Left colon (tissue), 2 donors: ENCODE measurements around the gene IFIT2. TPM values are rescaled to one million over a fixed set of nuclear protein-coding genes. Genes with fewer than 3 reads are reported as not detected.
A peak's percentile ranks its signal among the peaks of the same experiment; 100 is the strongest.
"Not testable (repeated sequence)": the region's sequence is repeated elsewhere in the genome, so short reads cannot be mapped to it uniquely, and the experiment has no call there.

Experiments used
- ATAC-seq: fragments of 200-7000 bp; cut with Tn5 transposase; one replicate; pipeline ENCODE4 v1.9.1; 2020; ENCODE audit warnings: mild to moderate bottlenecking, moderate library complexity
- DNase-seq, 2 donors: peaks; one replicate each; pipeline ENCODE4 v3.0.0-alpha.2; 2020
- intact Hi-C, 2 donors: fragments of 100-400 bp; cut with DNase I in 1 of 2; cut with micrococcal nuclease in 1 of 2; formaldehyde crosslinking; loops; one replicate each; pipeline versions ENCODE4 v1.11.2 to v1.14.0; 2022; cut with DNase I, micrococcal nuclease
- long read RNA-seq: library from polyadenylated mRNA; unstranded; transcript quantifications from one replicate; pipeline ENCODE4 v2.0.0, GENCODE V29; 2021
- total RNA-seq, 2 donors: library from RNA; stranded (reverse); fragmentation: NEBNext Ultra II Directional; extraction: Animal tissue kit (Norgen Biotek cat#: 25700); gene quantifications; one replicate each; pipeline ENCODE4 v1.2.1, GENCODE V29; 2021
- donor health status: DM: no; HTN: no; CAD: no.
- donor health status: DM: yes; HTN: yes; CAD: no.

The IFIT2 gene, protein sequence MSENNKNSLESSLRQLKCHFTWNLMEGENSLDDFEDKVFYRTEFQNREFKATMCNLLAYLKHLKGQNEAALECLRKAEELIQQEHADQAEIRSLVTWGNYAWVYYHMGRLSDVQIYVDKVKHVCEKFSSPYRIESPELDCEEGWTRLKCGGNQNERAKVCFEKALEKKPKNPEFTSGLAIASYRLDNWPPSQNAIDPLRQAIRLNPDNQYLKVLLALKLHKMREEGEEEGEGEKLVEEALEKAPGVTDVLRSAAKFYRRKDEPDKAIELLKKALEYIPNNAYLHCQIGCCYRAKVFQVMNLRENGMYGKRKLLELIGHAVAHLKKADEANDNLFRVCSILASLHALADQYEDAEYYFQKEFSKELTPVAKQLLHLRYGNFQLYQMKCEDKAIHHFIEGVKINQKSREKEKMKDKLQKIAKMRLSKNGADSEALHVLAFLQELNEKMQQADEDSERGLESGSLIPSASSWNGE
- total RNA-seq, result 1 to 10 TPM; 4.3 to 7.1 TPM
- long read RNA-seq, transcript IFIT2-201 (2 exons, 3,489 nt), result major isoform, 50 of 51 reads
- long read RNA-seq, partial matches to known transcripts, result 0 of 51 reads
- long read RNA-seq, other reads (novel, unspliced or antisense), result 1 of 51 reads

DNA sequence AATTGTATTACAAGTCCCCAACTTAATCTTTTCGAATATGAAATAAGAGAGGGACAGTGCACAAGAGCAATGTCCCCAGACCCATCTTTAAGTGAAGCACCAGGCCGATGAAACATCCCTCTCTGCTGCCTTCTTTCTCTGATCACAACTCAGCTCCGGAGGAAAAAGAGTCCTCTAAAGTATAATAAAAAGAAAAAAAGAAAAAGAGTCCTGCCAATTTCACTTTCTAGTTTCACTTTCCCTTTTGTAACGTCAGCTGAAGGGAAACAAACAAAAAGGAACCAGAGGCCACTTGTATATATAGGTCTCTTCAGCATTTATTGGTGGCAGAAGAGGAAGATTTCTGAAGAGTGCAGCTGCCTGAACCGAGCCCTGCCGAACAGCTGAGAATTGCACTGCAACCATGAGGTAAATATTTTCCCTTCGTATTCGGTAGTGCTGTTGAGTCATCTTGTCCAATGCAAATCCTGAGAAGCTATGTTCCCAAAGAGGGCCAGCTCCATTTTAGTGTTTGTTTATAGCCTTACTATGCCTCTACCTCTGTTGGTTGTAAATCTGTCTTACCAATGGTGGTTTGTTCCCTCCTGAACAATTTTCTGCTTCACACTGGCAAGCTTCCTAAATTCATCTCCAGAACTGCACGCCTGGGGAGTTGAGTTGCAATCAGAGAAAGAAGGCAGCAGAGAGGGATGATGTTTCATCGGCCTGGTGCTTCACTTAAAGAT, at the start of gene IFIT2:
TSS of gene IFIT2 (plus strand) at position 326 of the 725 bp plus-strand sequence. CDS start at position 404, 78 bp downstream.
- ATAC-seq (peak; percentile 86), DNase-seq (peak; percentile 37 to 41)
- intact Hi-C loops, result no loop called here

DNA sequence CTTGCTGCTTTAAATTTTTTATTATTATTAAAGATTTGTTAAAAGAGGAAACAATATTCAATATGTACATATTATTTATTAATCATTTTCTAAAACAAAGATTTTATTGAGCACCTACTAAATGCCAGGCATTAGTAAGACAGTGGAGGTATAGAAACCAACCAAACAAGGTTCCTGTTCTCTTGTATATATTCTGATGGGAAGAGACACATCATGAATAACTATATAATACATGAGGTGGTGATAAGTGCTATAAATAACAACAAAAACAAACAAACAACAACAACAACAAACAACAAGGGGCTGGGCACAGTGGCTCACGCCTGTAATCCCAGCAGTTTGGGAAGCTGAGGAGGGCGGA, 49.6 kb upstream of the IFIT2 start:
- intact Hi-C loops, result no loop called here
- ATAC-seq, result no peak
- DNase-seq, result no peak

DNA sequence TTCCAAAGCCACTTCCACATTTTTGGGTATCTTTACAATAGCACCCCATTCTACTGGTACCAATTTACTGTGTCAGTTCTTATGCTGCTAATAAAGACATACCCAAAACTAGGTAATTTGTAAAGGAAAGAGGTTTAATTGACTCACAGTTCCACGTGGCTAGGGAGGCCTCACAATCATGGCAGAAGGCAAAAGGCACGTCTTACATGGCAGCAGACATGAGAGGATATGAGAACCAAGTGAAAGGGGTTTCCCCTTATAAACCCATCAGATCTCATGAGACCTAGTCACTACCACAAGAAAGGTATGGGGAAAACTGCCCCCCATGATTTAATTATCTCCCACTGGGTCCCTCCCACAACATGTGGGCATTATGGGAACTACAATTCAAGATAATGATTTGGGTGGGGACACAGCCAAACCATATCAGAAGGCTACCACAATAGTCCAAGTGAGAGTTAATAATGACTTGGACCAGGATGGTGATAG, 46.7 kb upstream of the IFIT2 start:
- intact Hi-C loops, ATAC-seq, DNase-seq: not testable (repeated sequence)

DNA sequence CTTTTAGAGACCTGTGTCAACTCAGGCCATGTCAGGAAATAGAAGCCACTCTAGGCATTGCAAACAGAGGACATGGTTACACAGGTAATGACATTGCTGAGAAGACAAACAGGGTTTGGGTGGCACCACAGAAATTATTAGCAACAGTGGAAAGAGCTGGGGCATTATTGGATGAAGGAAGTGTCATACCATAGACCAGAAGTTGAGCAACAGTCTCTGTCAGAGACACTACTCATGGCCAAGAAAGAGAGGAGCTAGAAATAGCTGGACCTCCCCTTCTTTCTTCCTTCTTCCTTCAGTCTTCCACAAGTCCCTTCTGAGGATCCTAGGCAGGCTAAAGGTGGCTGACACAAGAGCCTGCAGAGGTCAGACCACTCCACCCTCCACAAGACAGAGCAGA, 46.1 kb upstream of the IFIT2 start:
- ATAC-seq (no peak), DNase-seq (no peak)
- intact Hi-C loops, result no loop called here

DNA sequence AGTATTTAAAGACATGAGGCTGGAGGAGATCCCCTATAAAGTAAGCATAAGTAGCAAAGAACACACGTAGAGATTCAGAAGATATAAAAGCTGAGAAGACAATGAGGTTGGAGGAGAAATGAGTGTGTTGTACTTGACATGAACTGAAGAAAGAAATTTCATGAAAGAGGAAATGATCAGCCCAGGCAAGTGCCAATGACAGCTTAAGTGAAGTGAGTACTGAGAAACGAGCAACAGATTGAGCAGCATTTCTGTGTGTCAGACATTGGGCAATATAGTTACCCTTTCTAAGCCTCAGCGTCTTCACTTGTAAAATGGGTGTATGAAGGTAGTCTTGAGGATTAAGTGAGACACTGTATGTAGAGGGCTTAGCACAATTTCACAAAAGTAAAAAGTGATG, 45.5 kb upstream of the IFIT2 start:
- DNase-seq (no peak), ATAC-seq (no peak)
- intact Hi-C loops, result no loop called here

DNA sequence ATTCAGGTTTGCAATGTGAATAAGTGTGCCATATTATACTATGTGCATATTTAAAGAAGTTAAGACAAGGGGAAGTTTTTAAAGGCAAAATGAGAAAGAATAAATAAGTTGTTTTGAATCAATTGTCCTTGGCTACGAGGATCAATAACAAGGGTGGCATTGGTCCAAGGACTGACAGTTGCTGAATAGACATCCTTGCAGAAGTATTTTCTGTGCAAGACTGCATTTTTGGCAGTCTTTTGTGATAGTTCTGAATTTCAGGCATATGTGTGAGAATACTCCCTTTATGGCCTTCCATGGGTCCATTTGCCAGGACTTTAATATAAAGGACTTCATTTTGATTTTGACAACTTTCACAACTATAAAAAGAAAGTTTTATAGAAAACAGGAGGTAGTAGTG, 44.9 kb upstream of the IFIT2 start:
- DNase-seq (no peak), ATAC-seq (no peak)
- intact Hi-C loops, result no loop called here

DNA sequence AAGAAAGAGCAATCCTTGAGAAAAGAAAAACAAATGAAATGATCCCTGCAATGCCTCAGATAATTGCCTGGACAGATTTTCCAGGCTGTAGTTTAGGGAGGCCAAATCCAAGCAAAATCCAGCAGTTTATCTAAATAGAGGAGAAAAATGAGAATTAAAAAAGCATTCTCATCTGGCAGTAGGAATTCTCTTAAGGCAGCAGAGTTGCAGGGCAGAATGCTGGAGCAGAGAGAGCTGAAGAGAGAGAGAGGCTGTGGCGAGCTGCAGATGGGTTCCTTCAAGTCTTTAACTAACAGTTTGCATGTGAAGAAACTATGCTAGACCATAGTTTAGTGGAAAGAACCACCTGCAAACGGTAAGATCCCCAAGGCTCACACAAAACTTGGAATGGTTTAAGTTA, 44.3 kb upstream of the IFIT2 start:
- intact Hi-C loops, result no loop called here
- DNase-seq (no peak), ATAC-seq (no peak)

DNA sequence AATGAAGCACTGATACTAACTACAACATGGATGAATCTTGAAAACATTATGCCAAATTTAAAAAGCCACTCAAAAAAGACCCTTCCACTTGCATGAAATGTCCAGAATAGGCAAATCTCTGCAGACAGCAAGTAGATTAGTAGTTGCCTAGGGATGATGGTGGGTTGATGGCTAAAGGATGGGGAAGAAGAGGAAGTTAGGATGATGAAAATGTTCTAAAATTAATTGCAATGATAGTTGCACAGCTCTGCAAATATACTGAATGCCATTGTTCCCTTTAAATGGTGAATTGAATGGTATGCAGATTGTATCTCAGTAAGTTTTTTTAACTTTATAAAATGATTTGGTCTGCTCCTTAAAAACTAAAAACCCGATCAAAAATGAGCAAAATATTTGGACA, 43.0 kb upstream of the IFIT2 start:
- intact Hi-C loops, result no loop called here
- DNase-seq (no peak), ATAC-seq (no peak)

DNA sequence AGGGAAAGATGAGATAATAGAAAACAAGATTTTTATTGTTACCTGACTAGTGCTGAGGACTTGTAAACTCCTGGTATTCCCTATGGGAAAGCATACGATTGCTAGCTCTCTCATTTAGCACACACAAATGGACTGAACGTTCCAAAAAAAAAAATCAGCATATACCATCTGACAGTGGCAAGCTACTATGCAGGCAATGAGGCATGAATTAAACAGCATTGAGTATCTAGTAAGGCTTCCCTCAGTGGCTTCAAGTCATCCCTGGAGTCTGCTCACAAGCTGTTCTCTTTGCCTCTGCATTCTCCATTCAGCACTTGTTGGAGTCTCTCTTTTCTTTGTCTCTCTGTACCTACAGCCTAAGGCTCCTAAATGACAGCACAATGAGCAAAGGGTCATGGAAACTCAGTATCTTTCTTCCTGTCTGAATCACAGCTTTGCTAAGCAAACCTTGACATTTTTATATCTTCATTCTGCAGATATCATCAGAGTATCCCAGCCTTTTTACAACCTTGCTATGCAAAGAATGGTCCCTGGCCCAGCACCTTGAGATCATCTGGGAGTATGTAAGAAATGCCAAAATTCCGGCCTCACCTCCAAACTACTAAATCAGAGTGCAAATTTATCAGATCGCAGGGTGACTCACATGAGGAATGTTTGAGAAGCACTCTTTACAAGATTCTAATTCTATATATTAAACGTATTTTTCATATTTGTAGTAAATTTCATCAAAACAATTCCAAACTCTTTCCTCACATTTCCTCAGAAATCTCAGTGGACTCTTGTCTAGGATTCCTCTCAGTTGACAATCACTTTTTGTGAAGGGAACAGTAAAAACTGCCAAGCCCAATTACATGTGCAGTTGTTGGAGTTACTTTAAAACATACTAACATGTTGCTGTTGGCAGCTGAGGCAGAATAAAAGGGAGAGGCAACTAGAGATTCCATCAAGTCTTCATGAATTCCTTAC, 39.5 kb upstream of the IFIT2 start:
- intact Hi-C loops, result no loop called here
- no peak for DNase-seq
- no peak for ATAC-seq

DNA sequence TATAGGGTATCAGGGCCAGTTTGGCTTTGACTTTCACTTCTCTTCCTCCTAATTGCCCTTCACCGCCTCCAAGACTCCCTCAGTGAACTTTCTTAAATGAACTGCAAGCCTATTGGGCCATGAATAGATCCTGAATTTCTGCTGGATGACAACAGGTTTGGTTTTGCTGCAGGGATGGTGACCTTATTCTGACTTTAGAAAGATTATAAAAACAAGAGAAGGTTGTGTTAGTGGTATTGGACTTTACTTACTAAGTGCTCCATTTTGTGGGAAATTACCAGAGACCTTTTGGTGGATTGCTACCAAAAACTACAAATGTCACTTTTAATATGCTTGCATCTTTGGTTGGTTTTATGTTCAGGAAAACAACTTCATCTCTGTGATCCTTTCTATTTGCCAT, 38.8 kb upstream of the IFIT2 start:
- ATAC-seq (no peak), DNase-seq (no peak)
- intact Hi-C loops, result no loop called here

DNA sequence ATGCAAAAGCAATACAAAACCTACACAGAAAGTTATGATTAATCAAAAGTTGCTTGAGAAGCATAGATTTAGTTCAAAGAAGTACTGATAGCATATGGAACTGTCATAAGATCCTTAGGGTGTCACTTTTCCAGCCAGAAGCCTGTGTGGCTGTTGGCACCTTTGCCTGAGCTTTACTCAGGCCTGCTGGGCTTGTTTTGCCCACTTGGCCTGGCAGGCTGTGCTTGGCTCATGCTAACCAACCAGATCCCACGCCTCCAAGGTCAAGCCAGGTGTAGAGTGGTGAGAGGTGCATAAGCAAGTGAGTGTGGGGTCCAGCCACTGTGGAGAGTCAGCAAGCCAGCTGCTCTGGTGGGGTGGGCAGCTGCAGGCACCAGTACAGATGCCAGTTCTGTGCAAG, 38.3 kb upstream of the IFIT2 start:
- ATAC-seq (no peak), DNase-seq (no peak)
- intact Hi-C loops, result no loop called here

DNA sequence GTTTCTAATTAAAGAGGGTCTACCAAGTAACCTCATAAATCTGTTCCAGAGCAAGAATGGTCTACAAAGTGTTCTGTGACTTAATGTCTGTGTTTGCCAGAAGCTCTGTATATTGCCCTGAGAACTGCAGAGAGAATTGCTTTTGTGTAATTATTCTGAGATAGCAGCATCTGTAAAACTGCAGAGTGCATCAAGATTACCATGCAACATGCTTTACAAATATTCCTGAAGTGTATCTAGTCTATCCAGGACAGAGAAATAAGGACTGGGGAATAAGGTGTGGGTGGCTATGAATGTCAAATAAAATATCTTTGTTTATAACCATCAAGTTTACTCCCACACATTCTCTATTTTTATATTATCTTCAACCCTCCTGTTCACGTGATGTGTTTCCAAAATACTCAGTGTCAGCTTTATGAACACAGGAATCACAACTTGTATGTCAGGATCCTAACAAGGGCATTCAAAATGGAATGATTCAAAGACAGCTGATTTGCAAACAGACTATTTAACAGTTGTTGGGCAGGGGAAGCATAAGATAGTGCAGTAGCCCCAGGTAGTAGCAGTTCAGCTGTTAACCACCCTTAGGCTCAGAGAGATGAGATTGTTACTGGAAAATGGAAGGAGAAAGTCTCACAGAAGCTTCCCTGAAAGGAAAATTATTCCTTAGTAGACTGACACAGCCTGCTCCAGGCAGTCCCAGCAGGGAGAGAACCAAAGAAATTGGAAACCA, 35.0 kb upstream of the IFIT2 start:
- ATAC-seq (peak; percentile 51), DNase-seq (no peak)
- intact Hi-C loops, result no loop called here

DNA sequence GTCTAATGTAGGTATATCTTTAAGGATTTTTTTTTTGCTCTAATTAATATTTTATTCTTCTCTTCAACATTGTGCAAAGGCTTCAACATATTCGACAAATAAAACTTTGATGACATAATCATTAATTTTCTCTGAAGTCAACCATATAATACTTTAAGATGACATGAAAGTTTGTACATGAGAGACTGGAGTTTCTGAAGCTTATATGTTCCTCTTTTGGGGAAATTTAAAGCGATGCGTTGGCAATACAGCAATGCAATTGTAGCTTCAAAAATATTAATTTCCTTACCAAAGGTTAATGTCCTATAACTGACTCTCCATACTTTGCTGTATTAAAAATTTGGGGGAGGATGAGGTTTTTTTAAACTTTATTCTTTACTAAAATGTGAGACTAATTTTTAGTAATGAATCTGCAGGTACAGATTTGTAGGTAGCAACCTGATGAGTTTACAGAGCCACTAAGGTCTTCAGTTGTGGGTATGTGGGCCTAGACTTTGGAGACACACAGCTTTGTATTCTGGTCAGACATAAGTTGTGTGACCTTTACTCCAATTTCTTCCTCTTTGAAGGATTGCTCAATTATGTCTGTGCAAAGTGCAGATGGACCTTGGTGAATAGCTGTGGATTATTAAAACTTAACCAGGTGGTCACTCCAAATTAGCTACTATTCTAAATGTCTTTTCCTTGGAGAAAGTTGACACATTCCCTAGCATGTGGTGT, 32.3 kb upstream of the IFIT2 start:
- intact Hi-C loops, result no loop called here
- DNase-seq (no peak), ATAC-seq (peak; percentile 45)

DNA sequence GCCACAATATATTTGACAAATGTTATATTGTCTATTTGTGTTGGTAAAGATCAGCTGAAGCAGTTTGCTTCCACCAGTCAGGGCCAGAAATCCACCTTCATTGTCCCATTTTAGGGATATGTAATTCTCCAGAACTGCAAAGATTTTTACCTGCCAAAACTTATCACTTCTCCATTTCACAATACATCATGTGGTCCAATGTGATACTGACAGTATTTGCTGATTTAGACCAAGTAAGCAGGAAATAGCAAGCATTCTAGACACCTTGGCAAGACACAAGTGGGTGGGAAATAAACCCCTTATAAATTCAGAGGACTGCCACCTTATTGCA, 31.7 kb upstream of the IFIT2 start:
- ATAC-seq, result no peak
- intact Hi-C loops, result no loop called here
- DNase-seq, result no peak

DNA sequence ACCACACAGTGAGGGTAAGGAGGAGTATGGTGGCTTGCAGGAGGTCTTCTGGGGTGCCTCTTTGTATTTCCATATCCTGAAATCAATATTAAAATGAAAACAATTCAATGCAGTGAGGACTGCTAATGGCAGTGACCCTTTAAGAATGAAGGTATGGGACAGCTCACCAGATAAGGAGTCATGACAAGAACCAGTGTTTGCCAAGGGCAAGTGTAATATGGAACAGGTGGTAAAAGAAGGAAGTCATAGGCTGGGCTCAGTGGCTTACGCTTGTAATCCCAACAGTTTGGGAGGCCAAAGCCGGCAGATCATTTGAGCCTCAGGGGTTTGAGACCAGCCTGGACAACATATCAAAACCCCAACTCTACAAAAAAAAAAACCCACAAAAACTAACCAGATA, 30.3 kb upstream of the IFIT2 start:
- ATAC-seq (peak; percentile 53), DNase-seq (no peak)
- intact Hi-C loops, result no loop called here

DNA sequence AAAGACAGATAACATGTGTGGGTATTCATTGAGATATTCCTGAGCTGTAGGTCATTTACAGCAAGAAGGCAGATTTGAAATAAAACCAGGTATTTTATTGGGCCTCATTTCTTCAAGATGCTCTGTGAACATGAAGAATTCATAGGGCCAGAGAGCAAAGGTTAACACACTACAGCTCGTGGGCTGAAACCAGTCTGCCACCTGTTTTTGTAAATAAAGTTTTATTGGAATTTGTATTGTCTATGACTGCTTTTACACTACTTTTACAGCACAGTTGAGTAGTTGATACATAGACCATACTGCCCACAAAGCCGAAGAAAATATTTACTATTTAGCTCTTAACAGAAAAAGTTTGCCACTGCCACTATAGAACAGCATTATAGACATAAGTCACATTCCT, 28.2 kb upstream of the IFIT2 start:
- DNase-seq (no peak), ATAC-seq (peak; percentile 85)
- intact Hi-C loops, result no loop called here

DNA sequence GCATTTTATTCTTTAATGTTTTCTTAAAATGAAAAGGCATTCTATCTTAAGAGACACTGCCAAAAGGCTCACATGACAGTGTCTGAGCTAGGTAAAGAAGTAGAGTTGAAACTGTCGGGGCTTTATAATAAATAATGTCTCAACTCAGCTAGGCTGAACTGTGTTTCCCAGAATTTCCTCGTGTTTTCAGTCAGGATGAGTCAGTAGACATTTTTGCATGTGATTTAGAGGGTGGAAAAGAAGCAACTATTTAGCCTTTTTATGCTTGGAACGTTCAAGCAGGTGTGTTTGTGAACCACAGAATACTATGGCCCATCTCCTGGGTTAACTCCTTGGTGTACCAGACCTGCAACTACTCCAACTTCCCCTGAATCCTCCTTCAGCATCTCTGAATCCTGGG, 26.9 kb upstream of the IFIT2 start:
- ATAC-seq, result no peak
- intact Hi-C loops, result no loop called here

DNA sequence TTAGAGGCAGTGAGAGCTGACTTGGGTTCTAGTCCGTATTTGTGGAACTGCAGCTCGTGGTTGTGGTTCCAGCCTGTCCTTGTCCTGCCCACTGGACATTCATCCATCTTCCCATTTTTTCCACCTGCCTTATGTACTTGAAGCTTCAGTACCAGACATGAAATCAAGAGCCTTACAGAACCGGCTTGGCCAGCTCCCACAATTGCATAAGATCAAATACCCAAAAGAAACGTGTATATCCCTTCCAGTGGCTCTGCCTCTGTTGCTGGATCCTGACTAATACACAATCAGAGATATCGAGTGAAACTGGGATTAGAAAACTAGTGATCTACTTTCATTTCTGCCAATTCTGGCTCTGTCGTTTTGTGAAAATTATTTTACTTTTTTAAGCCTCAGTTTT, 26.5 kb upstream of the IFIT2 start:
- DNase-seq (no peak), ATAC-seq (no peak)
- intact Hi-C loops, result no loop called here

More for the DNA sequence above, 26.9 kb upstream of the IFIT2 start:
- no peak for DNase-seq
